ENCODE results near the gene MTCH1. TPM values are rescaled to one million over a fixed set of nuclear protein-coding genes. Genes with fewer than 3 reads are reported as not detected.

The MTCH1 gene
- total RNA-seq, 1 donor from 2014 or later, result 180 TPM

- Mint-ChIP-seq H3K27ac (ENCODE audit: unreplicated experiment) (no peak overlapping the region), H3K4me3 (ENCODE audit: unreplicated experiment) (no peak overlapping the region), H3K36me3 (ENCODE audit: unreplicated experiment) (no peaks in the 10 kb centered on the region), H3K4me1 (ENCODE audit: unreplicated experiment) (no peaks in the 10 kb centered on the region), H3K27me3 (ENCODE audit: unreplicated experiment) (peaks cover 9% of the 10 kb centered on the region), H3K9me3 (ENCODE audit: unreplicated experiment) (no peaks in the 10 kb centered on the region)
- TF ChIP-seq, protein P1, sequence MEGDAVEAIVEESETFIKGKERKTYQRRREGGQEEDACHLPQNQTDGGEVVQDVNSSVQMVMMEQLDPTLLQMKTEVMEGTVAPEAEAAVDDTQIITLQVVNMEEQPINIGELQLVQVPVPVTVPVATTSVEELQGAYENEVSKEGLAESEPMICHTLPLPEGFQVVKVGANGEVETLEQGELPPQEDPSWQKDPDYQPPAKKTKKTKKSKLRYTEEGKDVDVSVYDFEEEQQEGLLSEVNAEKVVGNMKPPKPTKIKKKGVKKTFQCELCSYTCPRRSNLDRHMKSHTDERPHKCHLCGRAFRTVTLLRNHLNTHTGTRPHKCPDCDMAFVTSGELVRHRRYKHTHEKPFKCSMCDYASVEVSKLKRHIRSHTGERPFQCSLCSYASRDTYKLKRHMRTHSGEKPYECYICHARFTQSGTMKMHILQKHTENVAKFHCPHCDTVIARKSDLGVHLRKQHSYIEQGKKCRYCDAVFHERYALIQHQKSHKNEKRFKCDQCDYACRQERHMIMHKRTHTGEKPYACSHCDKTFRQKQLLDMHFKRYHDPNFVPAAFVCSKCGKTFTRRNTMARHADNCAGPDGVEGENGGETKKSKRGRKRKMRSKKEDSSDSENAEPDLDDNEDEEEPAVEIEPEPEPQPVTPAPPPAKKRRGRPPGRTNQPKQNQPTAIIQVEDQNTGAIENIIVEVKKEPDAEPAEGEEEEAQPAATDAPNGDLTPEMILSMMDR (IDR thresholded peaks at IDR 0.05), result no peak
- no peak for DNase-seq (ENCODE audit: extremely low spot score, unreplicated experiment)
Measured at GRCh38 chr6:37005827-37006567, 20.0 kb upstream of the MTCH1 start.

DNA sequence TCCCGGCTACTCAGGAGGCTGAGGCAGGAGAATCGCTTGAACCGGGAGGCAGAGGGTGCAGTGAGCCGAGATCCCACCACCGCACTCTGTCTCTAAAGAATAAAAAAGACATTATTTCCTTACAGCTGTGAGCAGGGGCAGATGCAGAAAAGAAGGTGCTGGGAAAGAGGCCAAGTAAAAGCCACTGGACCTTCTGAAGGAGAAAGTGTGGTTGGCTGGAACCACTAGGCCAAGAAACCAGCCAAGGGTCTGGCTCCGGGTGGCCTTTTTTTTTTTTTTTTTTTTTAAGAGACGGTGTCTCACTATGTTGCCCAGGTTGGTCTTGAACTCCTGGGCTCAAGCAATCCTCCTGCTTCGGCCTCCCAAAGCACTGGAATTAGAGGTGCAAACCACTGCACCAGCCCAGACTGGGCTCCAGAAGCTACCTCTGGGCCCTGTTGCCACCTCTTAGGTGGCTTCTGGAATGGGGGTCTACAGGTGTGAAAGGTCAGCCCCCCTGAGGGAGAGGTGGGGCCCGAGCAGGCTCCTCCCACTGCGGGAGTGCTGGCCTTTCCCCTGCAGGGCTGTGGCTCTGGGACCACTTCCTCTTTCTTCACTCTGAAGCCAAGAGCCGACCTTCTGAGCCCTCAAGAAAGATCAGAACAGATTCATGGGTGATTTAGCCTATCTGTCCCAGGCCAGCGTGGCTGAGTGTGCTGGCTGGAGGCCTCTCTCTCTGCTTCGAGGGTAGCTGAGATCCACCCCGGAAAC is 19.2 kb upstream of the MTCH1 start, which contains the start of gene FGD2:
TSS of gene FGD2 (plus strand) at position 595 of the 750 bp plus-strand sequence. CDS start 163 bp downstream, outside the sequence.
- H3K9me3 Mint-ChIP-seq (ENCODE audit: unreplicated experiment), result no peaks in the 10 kb centered on the region
- peaks cover 9% of the 10 kb centered on the region for H3K27me3 Mint-ChIP-seq (ENCODE audit: unreplicated experiment)
- H3K4me3 Mint-ChIP-seq (ENCODE audit: unreplicated experiment), result no peak within 1 kb of the TSS
- H3K36me3 Mint-ChIP-seq (ENCODE audit: unreplicated experiment), result no peaks in the 10 kb centered on the region
- no peak within 1 kb of the TSS for H3K27ac Mint-ChIP-seq (ENCODE audit: unreplicated experiment)
- TF ChIP-seq, protein P1 (IDR thresholded peaks at IDR 0.05), result no peak
- DNase-seq (ENCODE audit: extremely low spot score, unreplicated experiment), result no peak
- no peaks in the 10 kb centered on the region for H3K4me1 Mint-ChIP-seq (ENCODE audit: unreplicated experiment)

DNA sequence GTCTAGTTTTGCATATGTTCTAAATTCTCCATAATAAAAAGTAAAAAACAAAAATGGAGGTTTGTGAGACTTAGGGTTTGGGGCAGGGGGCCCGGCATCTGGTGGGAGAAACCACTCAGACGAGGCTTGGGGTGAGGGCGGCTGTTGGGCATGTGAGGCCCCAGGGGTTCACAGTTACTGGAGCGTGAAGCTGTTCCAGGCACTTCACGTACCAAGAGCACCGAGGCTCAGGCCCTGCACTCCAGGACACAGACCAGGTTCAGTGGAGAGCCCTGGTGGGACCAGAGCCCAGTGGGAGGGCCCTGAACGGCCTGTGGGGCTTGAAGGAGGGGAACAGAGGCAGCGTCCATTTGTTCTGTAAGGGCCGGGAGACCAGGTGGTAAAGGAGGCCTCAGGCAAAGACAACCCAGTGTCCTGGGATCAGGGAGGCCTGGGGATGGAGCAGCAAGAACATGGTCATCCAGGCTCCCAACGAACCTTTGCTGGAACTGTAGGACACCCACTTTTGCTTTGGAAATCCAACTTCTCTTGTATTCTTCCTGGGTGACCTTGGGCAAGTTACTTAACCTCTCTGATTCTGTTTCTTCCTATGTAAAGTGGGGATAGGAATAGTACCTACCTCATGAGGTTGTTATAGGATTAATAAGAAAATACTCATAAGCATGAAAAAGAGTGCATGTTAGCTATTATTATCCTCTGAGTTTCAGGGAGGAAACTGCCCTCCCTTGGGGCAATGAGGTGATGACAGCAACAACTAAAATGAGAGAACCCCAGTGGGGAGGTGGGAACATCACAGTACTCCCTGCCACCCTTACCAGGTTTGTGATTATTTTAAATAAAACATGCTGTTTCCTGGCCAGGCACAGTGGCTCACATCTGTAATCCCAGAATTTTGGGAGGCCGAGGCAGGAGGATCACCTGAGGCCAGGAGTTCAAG is 18.3 kb upstream of the MTCH1 start:
- Mint-ChIP-seq H3K36me3 (ENCODE audit: unreplicated experiment) (no peaks in the 10 kb centered on the region), H3K27ac (ENCODE audit: unreplicated experiment) (no peak overlapping the region)
- no peak for DNase-seq (ENCODE audit: extremely low spot score, unreplicated experiment)

DNA sequence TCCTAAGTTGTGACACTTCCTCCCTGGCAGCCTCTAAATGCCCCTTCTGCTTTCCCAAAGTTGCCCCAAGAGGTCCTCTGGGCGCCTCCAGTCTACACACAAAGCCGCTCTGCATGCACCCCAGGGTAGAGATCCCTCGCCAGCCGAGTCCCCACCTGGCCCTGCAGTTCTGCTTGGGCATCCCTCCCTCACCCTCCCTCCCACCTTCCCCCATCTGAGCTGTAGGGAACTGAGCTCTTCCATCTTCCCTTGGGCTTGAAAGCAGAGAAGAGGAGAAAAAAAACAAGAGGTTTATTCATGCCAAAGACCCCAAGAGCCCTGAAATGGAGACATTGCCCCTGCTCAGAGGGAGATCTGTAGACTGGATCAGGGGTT is 13.7 kb upstream of the MTCH1 start:
- no peak for DNase-seq (ENCODE audit: extremely low spot score, unreplicated experiment)
- H3K9me3 Mint-ChIP-seq (ENCODE audit: unreplicated experiment), result no peaks in the 10 kb centered on the region
- no peaks in the 10 kb centered on the region for H3K36me3 Mint-ChIP-seq (ENCODE audit: unreplicated experiment)
- no peak overlapping the region for H3K27ac Mint-ChIP-seq (ENCODE audit: unreplicated experiment)
- H3K27me3 Mint-ChIP-seq (ENCODE audit: unreplicated experiment), result peaks cover 14% of the 10 kb centered on the region
- H3K4me3 Mint-ChIP-seq (ENCODE audit: unreplicated experiment), result no peak overlapping the region
- H3K4me1 Mint-ChIP-seq (ENCODE audit: unreplicated experiment), result peaks cover 6% of the 10 kb centered on the region
- TF ChIP-seq, protein P1 (IDR thresholded peaks at IDR 0.05), result no peak

More for the DNA sequence above, 18.3 kb upstream of the MTCH1 start:
- Mint-ChIP-seq H3K27me3 (ENCODE audit: unreplicated experiment) (peaks cover 9% of the 10 kb centered on the region), H3K4me3 (ENCODE audit: unreplicated experiment) (no peak overlapping the region), H3K4me1 (ENCODE audit: unreplicated experiment) (no peaks in the 10 kb centered on the region), H3K9me3 (ENCODE audit: unreplicated experiment) (no peaks in the 10 kb centered on the region)
- TF ChIP-seq, protein P1 (IDR thresholded peaks at IDR 0.05), result no peak

All from osteocyte (in vitro differentiated cells).